Uterus (tissue), 2 donors: ENCODE data around the gene AIPL1.

Experiments
- CTCF ChIP-seq, 4 experiments: fragments of 200-600 bp in 2 of 4; fragments of 450-650 bp in 2 of 4; sonication (generic) in 2 of 4; IDR thresholded peaks; one replicate each; pipeline ENCODE4 v1.5.1; 2016 to 2019; ENCODE audit warnings: antibody characterized with exemption in 4 of 4, mild to moderate bottlenecking in 2 of 4, moderate library complexity in 1 of 4
- POLR2A ChIP-seq, 2 donors: fragments of 450-650 bp; IDR thresholded peaks; one replicate each; pipeline ENCODE4 v1.6.1; 2016; ENCODE audit warnings: antibody characterized with exemption in 2 of 2, mild to moderate bottlenecking in 1 of 2, moderate library complexity in 1 of 2

- no peak for TF ChIP-seq POLR2A (IDR thresholded peaks at IDR 0.05)
- no peak for TF ChIP-seq CTCF (IDR thresholded peaks at IDR 0.05)
Observed at GRCh38 chr17:6374271-6374691, 60.6 kb downstream of the AIPL1 start.
